Measurements from ENCODE around the gene IL5RA. TPM values are rescaled to one million over a fixed set of nuclear protein-coding genes. Genes with fewer than 3 reads are reported as not detected.

Gene IL5RA
- total RNA-seq: not detected in 3 replicates

GRCh38 chr3:3110299-3110630, at the start of gene IL5RA:
TSS of gene IL5RA (minus strand) at chr3:3110374. CDS start at chr3:3104984, 5,390 bp downstream.
- H3K4me3 Mint-ChIP-seq: no peak within 1 kb of the TSS
- H3K4me1 Mint-ChIP-seq: peaks cover 4% of the 10 kb centered on the region
- TF ChIP-seq, protein P1, sequence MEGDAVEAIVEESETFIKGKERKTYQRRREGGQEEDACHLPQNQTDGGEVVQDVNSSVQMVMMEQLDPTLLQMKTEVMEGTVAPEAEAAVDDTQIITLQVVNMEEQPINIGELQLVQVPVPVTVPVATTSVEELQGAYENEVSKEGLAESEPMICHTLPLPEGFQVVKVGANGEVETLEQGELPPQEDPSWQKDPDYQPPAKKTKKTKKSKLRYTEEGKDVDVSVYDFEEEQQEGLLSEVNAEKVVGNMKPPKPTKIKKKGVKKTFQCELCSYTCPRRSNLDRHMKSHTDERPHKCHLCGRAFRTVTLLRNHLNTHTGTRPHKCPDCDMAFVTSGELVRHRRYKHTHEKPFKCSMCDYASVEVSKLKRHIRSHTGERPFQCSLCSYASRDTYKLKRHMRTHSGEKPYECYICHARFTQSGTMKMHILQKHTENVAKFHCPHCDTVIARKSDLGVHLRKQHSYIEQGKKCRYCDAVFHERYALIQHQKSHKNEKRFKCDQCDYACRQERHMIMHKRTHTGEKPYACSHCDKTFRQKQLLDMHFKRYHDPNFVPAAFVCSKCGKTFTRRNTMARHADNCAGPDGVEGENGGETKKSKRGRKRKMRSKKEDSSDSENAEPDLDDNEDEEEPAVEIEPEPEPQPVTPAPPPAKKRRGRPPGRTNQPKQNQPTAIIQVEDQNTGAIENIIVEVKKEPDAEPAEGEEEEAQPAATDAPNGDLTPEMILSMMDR (IDR thresholded peaks at IDR 0.05; ENCODE audit: unreplicated experiment): no peak
- no peak within 1 kb of the TSS for H3K27ac Mint-ChIP-seq
- DNase-seq (ENCODE audit: low spot score in 2 of 2, unreplicated experiment in 2 of 2): no peak
- H3K27me3 Mint-ChIP-seq (ENCODE audit: low read depth): peaks cover 12% of the 10 kb centered on the region
- peaks cover 5% of the 10 kb centered on the region for H3K9me3 Mint-ChIP-seq
- H3K36me3 Mint-ChIP-seq: no peaks in the 10 kb centered on the region

DNA sequence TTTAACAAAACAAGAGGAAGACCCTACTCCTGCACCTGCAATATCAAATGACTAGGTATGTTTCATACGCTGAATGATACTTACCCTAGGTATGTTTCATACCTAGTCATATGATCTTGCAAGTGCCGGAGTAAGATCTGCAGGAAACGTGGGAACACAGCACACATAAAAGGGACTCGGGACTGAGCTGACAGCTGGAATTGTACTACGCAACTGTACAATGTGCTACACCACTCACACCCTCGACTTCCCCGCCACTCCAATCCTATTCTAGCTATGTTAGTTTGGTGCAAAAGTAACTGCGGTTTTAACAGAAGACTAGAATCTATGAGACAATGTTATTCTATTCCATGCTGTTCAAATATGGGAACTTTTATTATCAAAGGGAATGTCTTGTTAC, 47.3 kb upstream of the IL5RA start:
- no peak overlapping the region for H3K4me3 Mint-ChIP-seq
- H3K27me3 Mint-ChIP-seq (ENCODE audit: low read depth): no peaks in the 10 kb centered on the region
- TF ChIP-seq, protein P1 (IDR thresholded peaks at IDR 0.05; ENCODE audit: unreplicated experiment): no peak
- no peaks in the 10 kb centered on the region for H3K4me1 Mint-ChIP-seq
- H3K27ac Mint-ChIP-seq: no peak overlapping the region
- no peaks in the 10 kb centered on the region for H3K9me3 Mint-ChIP-seq
- peaks cover 31% of the 10 kb centered on the region for H3K36me3 Mint-ChIP-seq
- DNase-seq (ENCODE audit: low spot score in 2 of 2, unreplicated experiment in 2 of 2): no peak

- H3K27ac Mint-ChIP-seq: no peak overlapping the region
- no peaks in the 10 kb centered on the region for H3K9me3 Mint-ChIP-seq
- TF ChIP-seq, protein P1 (IDR thresholded peaks at IDR 0.05; ENCODE audit: unreplicated experiment): no peak
- DNase-seq (ENCODE audit: low spot score in 2 of 2, unreplicated experiment in 2 of 2): no peak
- no peaks in the 10 kb centered on the region for H3K27me3 Mint-ChIP-seq (ENCODE audit: low read depth)
- no peaks in the 10 kb centered on the region for H3K4me1 Mint-ChIP-seq
- H3K36me3 Mint-ChIP-seq: peaks cover 29% of the 10 kb centered on the region
- no peak overlapping the region for H3K4me3 Mint-ChIP-seq
These were observed 44.9 kb upstream of the IL5RA start for GRCh38 chr3:3154879-3155610.

DNA sequence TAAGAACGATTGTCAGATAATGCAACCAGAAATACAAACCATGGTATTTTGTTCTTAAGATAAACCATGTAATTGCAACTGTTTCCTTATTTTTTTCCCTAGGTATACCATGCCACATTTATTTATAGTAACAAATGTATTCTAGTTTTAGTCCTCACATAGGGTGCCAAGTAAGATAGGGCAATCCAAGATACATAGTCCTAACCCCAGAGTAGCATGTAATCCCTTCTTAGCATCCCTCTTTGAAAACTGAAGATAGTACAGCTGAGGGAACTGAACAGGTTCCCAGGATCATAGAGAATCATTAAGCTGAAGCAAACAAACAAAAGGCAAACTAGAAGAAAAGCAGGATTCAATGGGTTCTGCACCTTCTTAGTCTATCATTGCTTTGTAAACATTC, 41.3 kb upstream of the IL5RA start:
- H3K27me3 Mint-ChIP-seq (ENCODE audit: low read depth): no peaks in the 10 kb centered on the region
- H3K4me1 Mint-ChIP-seq: no peaks in the 10 kb centered on the region
- H3K36me3 Mint-ChIP-seq: peaks cover 25% of the 10 kb centered on the region
- H3K27ac Mint-ChIP-seq: no peak overlapping the region
- DNase-seq (ENCODE audit: low spot score in 2 of 2, unreplicated experiment in 2 of 2): no peak
- H3K9me3 Mint-ChIP-seq: no peaks in the 10 kb centered on the region
- TF ChIP-seq, protein P1 (IDR thresholded peaks at IDR 0.05; ENCODE audit: unreplicated experiment): no peak
- H3K4me3 Mint-ChIP-seq: no peak overlapping the region

GRCh38 chr3:3149560-3149959, 39.4 kb upstream of the IL5RA start:
- H3K27me3 Mint-ChIP-seq (ENCODE audit: low read depth): no peaks in the 10 kb centered on the region
- H3K4me3 Mint-ChIP-seq: no peak overlapping the region
- TF ChIP-seq, protein P1 (IDR thresholded peaks at IDR 0.05; ENCODE audit: unreplicated experiment): no peak
- DNase-seq (ENCODE audit: low spot score in 2 of 2, unreplicated experiment in 2 of 2): no peak
- H3K27ac Mint-ChIP-seq: no peak overlapping the region
- H3K36me3 Mint-ChIP-seq: peaks cover 35% of the 10 kb centered on the region
- no peaks in the 10 kb centered on the region for H3K4me1 Mint-ChIP-seq
- no peaks in the 10 kb centered on the region for H3K9me3 Mint-ChIP-seq
